ENCODE measurements around the gene CIDEC. TPM values are rescaled to one million over a fixed set of nuclear protein-coding genes. Genes with fewer than 3 reads are reported as not detected.
A peak's percentile ranks its signal among the peaks of the same experiment; 100 is the strongest.

Gene CIDEC
- total RNA-seq, 1 donor from 2014 or later, result not detected

DNA sequence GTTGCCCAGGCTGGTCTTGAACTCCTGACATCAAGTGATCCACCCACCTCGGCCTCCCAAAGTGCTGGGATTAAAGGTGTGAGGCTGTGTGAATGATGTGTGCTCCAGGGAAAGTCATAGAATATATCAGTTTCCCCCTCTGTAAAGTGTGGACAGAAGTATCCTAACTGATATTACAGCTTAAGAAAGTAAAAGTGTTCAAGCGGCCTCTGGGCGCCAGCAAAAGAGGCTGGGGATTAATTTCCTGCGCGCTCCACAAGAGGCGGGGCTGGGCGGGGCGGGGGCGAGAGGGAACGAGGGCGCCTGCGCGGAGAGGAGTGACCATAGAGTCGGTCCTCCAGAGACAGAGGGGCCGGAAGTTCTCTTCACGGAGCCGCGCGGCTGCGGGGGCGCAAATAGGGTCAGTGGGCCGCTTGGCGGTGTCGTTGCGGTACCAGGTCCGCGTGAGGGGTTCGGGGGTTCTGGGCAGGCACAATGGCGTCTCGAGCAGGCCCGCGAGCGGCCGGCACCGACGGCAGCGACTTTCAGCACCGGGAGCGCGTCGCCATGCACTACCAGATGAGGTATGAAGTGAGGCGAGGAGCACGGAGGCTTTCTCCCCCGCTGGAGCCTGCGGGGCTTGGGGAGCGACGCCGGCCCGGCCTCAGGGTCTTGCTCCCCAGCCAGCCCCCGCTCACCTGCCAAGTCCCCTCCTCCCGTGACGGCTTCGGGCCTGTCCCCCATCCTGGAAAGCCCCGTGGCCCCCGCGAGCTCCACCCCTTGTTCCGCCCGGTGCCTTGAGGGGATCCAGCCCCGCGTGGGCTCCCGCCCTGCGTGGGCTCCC, 10.4 kb upstream of the CIDEC start, which contains the start of gene JAGN1:
Gene JAGN1, plus strand, starts transcription at position 362 of the 823 bp plus-strand sequence. Its CDS starts 113 bp downstream, at position 475.
- no peaks in the 10 kb centered on the region for H3K9me3 ChIP-seq
- TF ChIP-seq, protein P1, sequence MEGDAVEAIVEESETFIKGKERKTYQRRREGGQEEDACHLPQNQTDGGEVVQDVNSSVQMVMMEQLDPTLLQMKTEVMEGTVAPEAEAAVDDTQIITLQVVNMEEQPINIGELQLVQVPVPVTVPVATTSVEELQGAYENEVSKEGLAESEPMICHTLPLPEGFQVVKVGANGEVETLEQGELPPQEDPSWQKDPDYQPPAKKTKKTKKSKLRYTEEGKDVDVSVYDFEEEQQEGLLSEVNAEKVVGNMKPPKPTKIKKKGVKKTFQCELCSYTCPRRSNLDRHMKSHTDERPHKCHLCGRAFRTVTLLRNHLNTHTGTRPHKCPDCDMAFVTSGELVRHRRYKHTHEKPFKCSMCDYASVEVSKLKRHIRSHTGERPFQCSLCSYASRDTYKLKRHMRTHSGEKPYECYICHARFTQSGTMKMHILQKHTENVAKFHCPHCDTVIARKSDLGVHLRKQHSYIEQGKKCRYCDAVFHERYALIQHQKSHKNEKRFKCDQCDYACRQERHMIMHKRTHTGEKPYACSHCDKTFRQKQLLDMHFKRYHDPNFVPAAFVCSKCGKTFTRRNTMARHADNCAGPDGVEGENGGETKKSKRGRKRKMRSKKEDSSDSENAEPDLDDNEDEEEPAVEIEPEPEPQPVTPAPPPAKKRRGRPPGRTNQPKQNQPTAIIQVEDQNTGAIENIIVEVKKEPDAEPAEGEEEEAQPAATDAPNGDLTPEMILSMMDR (IDR thresholded peaks at IDR 0.05), result peak; percentile 13
- intact Hi-C loops (cut with DNase I), result no loop called here
- H3K27ac ChIP-seq, result peak within 1 kb of the TSS; percentile 97
- no peaks in the 10 kb centered on the region for H3K27me3 ChIP-seq
- peaks cover 4% of the 10 kb centered on the region for H3K4me1 ChIP-seq
- peaks cover 11% of the 10 kb centered on the region for H3K36me3 ChIP-seq
- ATAC-seq (peak; percentile 99), DNase-seq (peak; percentile 95)
- peak within 1 kb of the TSS; percentile 94 for H3K4me3 ChIP-seq

DNA sequence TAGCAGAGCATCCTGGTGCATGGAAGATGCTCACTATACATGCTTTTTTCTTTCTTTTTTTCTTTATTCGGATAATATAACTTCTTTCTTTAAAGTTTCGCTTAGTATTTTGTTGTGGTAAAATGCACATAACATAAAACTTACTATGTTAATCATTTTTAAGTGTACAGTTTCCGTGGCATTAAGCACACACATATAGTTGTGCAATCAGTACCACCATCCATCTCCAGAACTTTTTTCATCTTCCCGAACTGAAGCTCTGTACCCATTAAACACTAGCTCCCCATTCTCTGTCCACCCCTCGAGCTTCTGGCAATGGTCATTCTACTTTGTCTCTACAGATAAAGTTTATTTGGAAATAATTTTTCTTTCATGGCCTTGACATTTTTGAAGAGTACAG, 9.4 kb upstream of the CIDEC start:
- no peak for DNase-seq
- Histone ChIP-seq H3K4me1 (peaks cover 4% of the 10 kb centered on the region), H3K4me3 (no peak overlapping the region), H3K36me3 (peaks cover 11% of the 10 kb centered on the region), H3K9me3 (no peaks in the 10 kb centered on the region), H3K27me3 (no peaks in the 10 kb centered on the region), H3K27ac (no peak overlapping the region)
- intact Hi-C loops (cut with DNase I), result no loop called here
- TF ChIP-seq, protein P1 (IDR thresholded peaks at IDR 0.05), result no peak
- ATAC-seq, result no peak

DNA sequence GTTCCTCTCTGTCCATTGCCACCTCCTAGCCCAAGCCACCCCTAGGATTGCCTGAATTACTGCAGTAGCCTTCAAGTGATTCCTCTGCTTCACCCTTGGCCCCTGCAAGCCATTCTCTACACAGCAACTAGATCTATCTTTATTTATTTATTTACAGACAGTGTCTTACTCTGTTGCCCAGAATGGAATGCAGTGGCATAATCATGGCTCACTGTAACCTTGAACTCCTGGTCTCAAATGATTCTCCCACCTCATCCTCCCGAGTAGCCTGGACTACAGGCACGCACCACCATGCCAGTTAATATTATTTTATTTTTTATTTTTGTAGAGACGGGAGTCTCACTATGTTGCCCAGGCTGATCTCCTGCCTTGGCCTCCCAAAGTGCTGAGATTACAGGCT, 8.5 kb upstream of the CIDEC start:
- H3K4me1 ChIP-seq, result peaks cover 4% of the 10 kb centered on the region
- TF ChIP-seq, protein P1 (IDR thresholded peaks at IDR 0.05), result no peak

DNA sequence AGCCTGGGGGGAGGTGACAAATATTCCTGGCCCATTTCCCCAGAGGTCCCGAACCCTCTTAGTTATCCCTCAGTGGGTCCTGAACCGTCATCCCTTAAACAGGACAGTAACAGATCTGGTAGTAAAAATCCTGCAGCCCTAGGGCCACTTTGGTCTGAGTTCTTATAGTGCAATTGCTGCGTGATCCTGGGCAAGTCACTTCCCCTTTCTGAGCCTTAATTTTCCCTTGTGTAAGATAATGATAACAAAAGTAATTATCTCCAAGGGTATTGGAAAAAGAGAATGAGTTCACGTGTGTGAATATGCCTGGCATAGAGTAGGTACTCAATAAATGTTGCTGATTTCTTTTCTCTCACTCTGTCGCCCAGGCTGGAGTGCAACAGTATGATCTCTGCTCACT, 7.4 kb upstream of the CIDEC start:
- Histone ChIP-seq H3K27me3 (no peaks in the 10 kb centered on the region), H3K36me3 (peaks cover 2% of the 10 kb centered on the region), H3K27ac (no peak overlapping the region), H3K9me3 (no peaks in the 10 kb centered on the region), H3K4me3 (no peak overlapping the region), H3K4me1 (peaks cover 4% of the 10 kb centered on the region)
- TF ChIP-seq, protein P1 (IDR thresholded peaks at IDR 0.05), result no peak
- DNase-seq, result no peak
- ATAC-seq, result no peak
- intact Hi-C loops (cut with DNase I), result no loop called here

More for the DNA sequence above, 8.5 kb upstream of the CIDEC start:
- Histone ChIP-seq H3K9me3 (no peaks in the 10 kb centered on the region), H3K4me3 (no peak overlapping the region), H3K27me3 (no peaks in the 10 kb centered on the region), H3K36me3 (peaks cover 11% of the 10 kb centered on the region), H3K27ac (no peak overlapping the region)
- ATAC-seq (no peak), DNase-seq (no peak)
- intact Hi-C loops (cut with DNase I), result no loop called here

DNA sequence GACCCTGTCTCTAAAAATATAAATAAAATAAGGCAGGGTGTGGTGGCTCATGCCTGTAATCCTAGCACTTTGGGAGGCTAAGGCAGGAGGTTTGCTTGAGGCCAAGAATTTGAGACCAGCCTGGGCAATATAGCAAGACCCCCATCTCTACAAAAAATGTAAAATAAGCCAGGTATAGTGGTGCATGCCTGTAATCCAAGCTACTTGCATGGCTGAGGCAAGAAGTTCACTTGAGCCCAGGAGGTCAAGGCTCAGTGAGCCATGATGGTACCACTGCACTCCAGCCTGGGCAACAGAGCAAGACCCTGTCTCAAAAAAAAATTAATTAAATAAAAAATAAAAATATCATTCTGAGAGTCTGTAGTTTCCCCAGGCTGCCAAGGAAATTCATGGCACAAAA, 6.3 kb upstream of the CIDEC start:
- TF ChIP-seq, protein P1 (IDR thresholded peaks at IDR 0.05), result no peak
- intact Hi-C loops (cut with DNase I), result no loop called here
- ATAC-seq, result no peak
- Histone ChIP-seq H3K27me3 (no peaks in the 10 kb centered on the region), H3K27ac (no peak overlapping the region), H3K4me3 (no peak overlapping the region), H3K9me3 (no peaks in the 10 kb centered on the region), H3K4me1 (no peaks in the 10 kb centered on the region), H3K36me3 (no peaks in the 10 kb centered on the region)
- DNase-seq, result no peak
